GM23248 (cell line): ENCODE measurements around the gene SLC5A1.

Experiments
- EZH2 ChIP-seq: fragments of 200-600 bp; sonication (generic); IDR thresholded peaks from 2 replicates; pipeline ENCODE4 v1.6.1; 2018; ENCODE audit warnings: antibody characterized with exemption, mild to moderate bottlenecking; ENCODE audit not compliant: insufficient read depth, poor library complexity, severe bottlenecking
- EZH2phosphoT487 ChIP-seq: fragments of 200-600 bp; sonication (generic); IDR thresholded peaks from 2 replicates; pipeline ENCODE4 v1.6.1; 2018; ENCODE audit warnings: antibody characterized with exemption, moderate library complexity, mild to moderate bottlenecking, low read depth; ENCODE audit not compliant: insufficient read depth

GRCh38 chr22:32077151-32077550 lies 34.1 kb downstream of the SLC5A1 start:
- TF ChIP-seq EZH2 (no peak), EZH2phosphoT487 (no peak)
